Measurements from ENCODE around the gene KLK12. TPM values are rescaled to one million over a fixed set of nuclear protein-coding genes. Genes with fewer than 3 reads are reported as not detected.

The KLK12 gene
- total RNA-seq, 1 experiment from 2014 or later, result not detected

DNA sequence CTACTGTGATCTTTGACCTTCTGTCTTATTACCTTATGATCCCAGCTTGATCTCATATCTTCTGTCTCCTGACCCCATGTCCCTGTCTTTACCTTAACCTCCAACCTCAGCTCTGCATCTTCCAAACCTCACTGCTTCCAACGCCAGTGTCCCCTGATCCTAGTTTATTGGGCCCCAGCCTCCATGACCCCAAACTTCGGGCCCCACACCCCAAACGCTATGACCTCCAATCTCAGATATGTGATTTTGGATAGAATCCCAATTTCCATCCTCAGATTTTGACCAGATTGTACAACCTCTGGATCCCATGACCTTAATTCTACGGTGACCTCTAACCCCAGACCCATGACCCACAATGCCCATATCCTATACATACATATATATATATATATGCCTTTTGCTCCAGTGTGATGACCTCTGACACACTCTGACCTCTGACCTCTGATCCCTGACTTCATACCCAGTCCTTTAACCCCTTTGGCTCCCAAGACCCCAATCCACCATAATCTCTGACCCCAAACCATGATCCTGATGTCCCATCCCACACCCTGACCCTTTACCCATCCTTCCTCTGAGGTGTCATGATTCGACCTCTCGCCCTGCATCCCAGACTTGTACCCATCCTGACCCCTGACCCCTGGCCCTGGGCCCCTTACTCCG, 3.5 kb downstream of the KLK12 start:
- Histone ChIP-seq H3K36me3 (no peaks in the 10 kb centered on the region), H3K4me1 (replicated peaks) (no peaks in the 10 kb centered on the region), H3K9me3 (replicated peaks) (no peaks in the 10 kb centered on the region), H3K27ac (no peak overlapping the region), H3K4me3 (no peak overlapping the region), H3K27me3 (replicated peaks) (peaks cover 9% of the 10 kb centered on the region)
- no peak for DNase-seq (ENCODE audit: low read depth in 1 of 2, low spot score in 2 of 2)

DNA sequence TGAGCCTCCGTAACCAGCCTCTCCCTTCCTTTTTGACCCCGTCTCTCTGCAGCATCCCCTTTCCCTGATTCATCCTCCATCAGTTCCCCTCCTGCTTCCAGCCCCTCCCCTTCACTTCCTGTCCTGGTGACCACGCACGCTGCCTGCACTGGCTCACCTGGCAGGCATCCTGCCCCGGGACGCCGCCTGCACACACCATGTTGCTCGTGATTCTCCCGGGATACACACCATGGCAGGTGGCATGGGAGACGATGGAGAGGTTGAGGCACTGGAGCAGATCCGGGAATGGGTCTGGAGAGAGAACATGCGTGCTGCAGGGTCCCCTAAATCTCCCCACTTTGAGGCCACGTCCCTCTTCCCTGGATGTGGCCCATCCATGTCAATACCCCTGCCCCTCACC, 4.2 kb downstream of the KLK12 start:
- no peak overlapping the region for H3K27ac ChIP-seq
- H3K4me1 ChIP-seq (replicated peaks), result no peaks in the 10 kb centered on the region
- H3K27me3 ChIP-seq (replicated peaks), result peaks cover 17% of the 10 kb centered on the region
- H3K36me3 ChIP-seq, result no peaks in the 10 kb centered on the region
- no peak overlapping the region for H3K4me3 ChIP-seq
- no peaks in the 10 kb centered on the region for H3K9me3 ChIP-seq (replicated peaks)
- DNase-seq (ENCODE audit: low read depth in 1 of 2, low spot score in 2 of 2), result no peak

DNA sequence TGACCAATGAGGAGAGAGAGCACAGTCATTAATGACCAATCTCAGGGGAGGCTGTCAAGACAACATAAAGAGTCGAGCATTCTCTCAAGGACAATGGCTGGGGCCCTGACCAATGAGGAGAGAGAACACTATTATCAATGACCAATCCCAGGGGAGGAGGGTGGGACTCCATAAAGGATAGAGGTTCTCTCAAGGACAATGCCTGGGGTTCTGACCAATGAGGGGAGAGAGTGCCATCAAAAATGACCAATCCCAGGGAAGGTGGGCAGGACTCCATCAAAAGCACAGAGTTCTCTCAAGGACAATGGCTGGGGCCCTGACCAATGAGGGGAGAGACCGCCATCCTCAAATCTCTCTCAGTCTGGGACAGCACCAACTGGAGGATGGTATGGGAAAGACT, 5.1 kb downstream of the KLK12 start:
- Histone ChIP-seq H3K9me3 (replicated peaks) (no peaks in the 10 kb centered on the region), H3K4me3 (no peak overlapping the region), H3K27me3 (replicated peaks) (peaks cover 18% of the 10 kb centered on the region), H3K36me3 (no peaks in the 10 kb centered on the region), H3K4me1 (replicated peaks) (no peaks in the 10 kb centered on the region), H3K27ac (no peak overlapping the region)
- DNase-seq (ENCODE audit: low read depth in 1 of 2, low spot score in 2 of 2), result no peak

DNA sequence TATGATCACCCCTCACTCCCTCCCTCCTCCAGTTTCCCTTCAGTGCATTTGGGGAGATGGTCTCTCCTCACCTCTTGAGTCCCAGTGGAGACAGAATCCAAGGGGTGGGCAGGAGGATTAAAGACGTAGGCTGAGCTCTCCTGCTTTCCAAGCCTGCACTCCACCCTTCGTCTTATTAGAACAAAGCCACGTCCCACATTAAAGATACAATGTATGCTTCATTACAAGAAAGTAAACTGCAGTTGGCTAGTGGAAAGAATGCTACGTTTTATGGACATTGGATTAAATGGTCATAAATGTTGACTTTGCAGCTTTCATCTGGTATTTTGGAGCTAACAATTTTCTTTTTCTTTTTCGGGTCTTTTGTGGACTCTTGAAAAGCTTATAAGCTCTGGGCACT, 6.9 kb downstream of the KLK12 start:
- H3K27me3 ChIP-seq (replicated peaks), result peaks cover 18% of the 10 kb centered on the region
- H3K9me3 ChIP-seq (replicated peaks), result no peaks in the 10 kb centered on the region
- no peak overlapping the region for H3K4me3 ChIP-seq
- no peak overlapping the region for H3K27ac ChIP-seq
- no peaks in the 10 kb centered on the region for H3K36me3 ChIP-seq
- H3K4me1 ChIP-seq (replicated peaks), result no peaks in the 10 kb centered on the region
- DNase-seq (ENCODE audit: low read depth in 1 of 2, low spot score in 2 of 2), result no peak

DNA sequence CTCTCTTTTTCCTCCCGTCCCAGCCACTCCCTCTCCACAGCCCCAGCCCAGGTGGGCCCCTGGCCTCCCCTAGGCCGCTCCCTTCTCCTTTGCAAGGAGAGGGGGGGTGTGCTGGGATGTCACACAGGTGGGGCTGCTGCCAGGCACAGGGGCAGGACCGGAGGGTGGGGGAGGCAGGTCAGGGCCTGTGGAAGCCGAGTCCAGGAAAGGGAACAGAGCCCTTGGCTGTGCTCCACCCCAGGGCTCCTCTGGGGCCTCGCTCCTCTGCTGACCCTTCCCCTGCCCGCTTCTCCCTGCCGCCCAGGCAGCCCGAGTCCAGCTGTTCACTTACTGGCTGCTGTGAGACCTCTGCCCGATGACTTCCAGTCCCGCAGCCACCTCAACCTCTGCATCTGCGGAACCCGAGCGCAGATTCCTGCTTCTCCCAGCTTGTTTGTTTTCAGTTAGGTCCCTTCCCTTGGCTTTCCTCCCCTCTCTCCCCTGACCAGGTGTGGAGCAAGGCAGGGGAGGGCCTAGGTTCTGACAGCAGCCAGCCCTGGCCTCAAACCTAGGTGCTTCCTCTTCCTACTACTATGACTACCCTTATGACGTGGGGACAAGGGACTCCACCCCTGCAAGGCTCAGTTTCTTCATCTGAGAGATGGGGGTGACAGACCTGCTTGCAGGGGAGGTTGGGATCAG, 7.5 kb downstream of the KLK12 start:
- H3K9me3 ChIP-seq (replicated peaks), result no peaks in the 10 kb centered on the region
- no peak overlapping the region for H3K4me3 ChIP-seq
- H3K27ac ChIP-seq, result no peak overlapping the region
- no peaks in the 10 kb centered on the region for H3K36me3 ChIP-seq
- DNase-seq (ENCODE audit: low read depth in 1 of 2, low spot score in 2 of 2), result no peak
- no peaks in the 10 kb centered on the region for H3K4me1 ChIP-seq (replicated peaks)
- H3K27me3 ChIP-seq (replicated peaks), result peaks cover 18% of the 10 kb centered on the region

DNA sequence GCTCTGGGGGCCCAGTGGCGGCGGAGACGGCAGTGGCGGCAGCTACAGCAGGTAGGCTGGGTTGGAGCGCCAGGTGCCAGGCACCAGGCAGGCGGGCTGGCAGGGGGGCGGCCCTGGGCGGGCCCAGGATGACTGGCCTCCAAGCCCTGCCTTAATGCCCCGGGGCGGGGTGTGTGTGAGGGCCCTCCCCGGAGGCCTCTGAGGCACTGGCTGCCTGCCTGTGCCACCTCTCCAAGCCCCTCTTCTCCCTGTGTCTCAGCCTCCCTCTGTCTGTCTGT, 8.3 kb downstream of the KLK12 start, which contains the start of gene KLK11:
Gene KLK11 (minus strand): TSS at position 63 of the 278 bp plus-strand sequence. CDS start 985 bp downstream, outside the sequence.
- Histone ChIP-seq H3K4me1 (replicated peaks) (no peaks in the 10 kb centered on the region), H3K36me3 (no peaks in the 10 kb centered on the region), H3K9me3 (replicated peaks) (no peaks in the 10 kb centered on the region), H3K4me3 (no peak within 1 kb of the TSS), H3K27ac (no peak within 1 kb of the TSS), H3K27me3 (replicated peaks) (peaks cover 18% of the 10 kb centered on the region)
- no peak for DNase-seq (ENCODE audit: low read depth in 1 of 2, low spot score in 2 of 2)

DNA sequence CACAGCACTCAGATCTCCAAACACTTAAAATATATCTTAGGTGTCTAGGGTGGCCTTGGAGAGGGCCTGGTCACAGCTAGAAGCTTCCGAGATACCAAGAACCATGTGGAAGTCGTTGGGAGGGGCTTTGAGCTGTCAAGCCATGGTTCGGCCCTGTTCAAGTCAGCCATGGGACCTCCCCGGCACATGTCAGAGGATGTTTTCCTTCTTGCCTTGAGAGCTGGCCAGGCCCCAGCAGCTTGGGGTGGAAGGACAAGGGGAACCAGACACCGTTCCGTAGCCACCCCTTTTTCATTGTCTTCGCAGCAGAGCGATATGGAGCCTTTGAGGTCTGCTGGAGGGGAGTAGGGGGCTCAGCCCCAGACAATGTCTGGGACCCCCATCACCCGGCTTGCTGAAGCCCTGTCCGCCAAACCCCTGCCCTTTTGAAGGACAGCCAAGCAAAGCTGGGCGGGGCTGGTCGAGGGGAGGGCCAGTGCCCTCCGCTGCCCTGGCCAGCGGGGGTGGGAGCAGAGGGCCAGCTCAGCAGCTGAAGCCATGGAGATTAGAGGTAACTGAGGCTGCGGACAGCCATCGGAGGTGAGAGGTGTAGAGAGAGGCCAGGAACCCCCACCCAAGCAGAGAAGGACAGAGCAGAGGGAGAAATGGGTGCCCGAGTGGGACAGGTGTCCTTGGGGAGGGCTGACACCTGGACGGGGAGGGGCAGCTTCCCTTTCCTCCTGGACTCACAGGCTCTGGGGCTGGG, 8.8 kb downstream of the KLK12 start:
- Histone ChIP-seq H3K36me3 (no peaks in the 10 kb centered on the region), H3K27ac (no peak overlapping the region), H3K27me3 (replicated peaks) (peaks cover 23% of the 10 kb centered on the region), H3K4me1 (replicated peaks) (no peaks in the 10 kb centered on the region), H3K4me3 (no peak overlapping the region), H3K9me3 (replicated peaks) (no peaks in the 10 kb centered on the region)
- no peak for DNase-seq (ENCODE audit: low read depth in 1 of 2, low spot score in 2 of 2)

DNA sequence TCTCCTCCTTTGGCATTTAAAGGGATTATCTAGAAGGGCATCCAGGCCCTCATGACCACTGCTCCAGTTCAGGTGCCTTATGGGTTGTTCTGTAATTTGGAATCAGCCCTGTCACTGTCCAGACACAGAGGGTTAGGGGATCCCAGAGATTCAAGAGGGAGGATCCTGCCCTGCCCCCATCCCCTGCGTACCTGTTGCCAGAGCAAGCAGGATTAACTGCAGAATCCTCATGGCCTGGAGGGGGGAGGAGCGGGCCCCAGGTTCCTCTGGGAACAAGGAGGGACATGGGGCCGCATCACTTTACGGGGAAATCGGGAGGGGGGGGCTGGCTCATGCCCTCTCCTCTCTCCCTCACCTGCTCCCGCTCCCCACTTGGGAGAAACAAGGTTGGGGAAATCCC, 9.4 kb downstream of the KLK12 start:
- Histone ChIP-seq H3K9me3 (replicated peaks) (no peaks in the 10 kb centered on the region), H3K4me3 (no peak overlapping the region), H3K4me1 (replicated peaks) (no peaks in the 10 kb centered on the region), H3K27me3 (replicated peaks) (peaks cover 29% of the 10 kb centered on the region), H3K27ac (no peak overlapping the region), H3K36me3 (no peaks in the 10 kb centered on the region)
- no peak for DNase-seq (ENCODE audit: low read depth in 1 of 2, low spot score in 2 of 2)

DNA sequence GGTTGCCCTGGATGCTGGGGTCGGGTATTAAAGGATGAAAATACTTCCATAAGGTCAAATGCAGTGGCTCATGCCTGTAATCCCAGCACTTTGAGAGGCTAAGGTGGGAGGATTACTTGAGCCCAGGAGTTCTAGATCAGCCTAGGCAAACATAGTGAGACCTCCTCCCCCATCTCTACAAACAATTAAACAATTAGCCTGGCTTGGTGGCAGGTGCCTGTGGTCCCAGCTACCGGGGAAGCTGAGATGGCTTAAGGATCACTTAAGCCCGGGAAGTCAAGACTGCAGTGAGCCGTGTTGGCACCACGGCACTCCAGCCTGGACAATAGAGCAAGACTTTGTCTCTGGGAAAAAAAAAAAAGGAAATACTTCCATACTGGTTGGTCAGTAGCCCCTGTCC, 9.9 kb downstream of the KLK12 start:
- H3K36me3 ChIP-seq, result no peaks in the 10 kb centered on the region
- no peak overlapping the region for H3K4me3 ChIP-seq
- peaks cover 31% of the 10 kb centered on the region for H3K27me3 ChIP-seq (replicated peaks)
- H3K9me3 ChIP-seq (replicated peaks), result no peaks in the 10 kb centered on the region
- no peak for DNase-seq (ENCODE audit: low read depth in 1 of 2, low spot score in 2 of 2)
- no peak overlapping the region for H3K27ac ChIP-seq
- no peaks in the 10 kb centered on the region for H3K4me1 ChIP-seq (replicated peaks)

DNA sequence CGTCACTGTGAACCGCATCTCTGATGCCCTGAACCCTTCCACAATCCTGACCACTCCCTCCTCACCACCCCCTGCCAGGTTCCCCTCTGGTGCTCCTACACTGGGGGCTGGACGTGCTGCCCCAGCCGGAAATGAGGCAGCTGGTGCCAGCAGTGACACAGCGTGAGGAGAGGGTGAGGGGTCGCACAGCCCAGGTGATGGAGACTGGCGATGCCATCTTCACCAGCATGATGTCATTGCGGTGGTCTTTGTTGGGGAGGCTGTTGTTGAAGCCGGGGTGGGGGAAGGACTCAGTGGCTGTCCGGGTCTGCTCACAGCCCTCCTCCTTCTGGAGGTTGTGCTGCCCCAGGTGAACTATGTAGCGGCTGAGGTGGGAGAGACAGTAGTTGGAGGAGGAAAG, 10.9 kb downstream of the KLK12 start:
- Histone ChIP-seq H3K27ac (no peak overlapping the region), H3K4me3 (no peak overlapping the region), H3K9me3 (replicated peaks) (no peaks in the 10 kb centered on the region), H3K27me3 (replicated peaks) (peaks cover 39% of the 10 kb centered on the region), H3K36me3 (no peaks in the 10 kb centered on the region), H3K4me1 (replicated peaks) (no peaks in the 10 kb centered on the region)
- DNase-seq (ENCODE audit: low read depth in 1 of 2, low spot score in 2 of 2), result no peak

DNA sequence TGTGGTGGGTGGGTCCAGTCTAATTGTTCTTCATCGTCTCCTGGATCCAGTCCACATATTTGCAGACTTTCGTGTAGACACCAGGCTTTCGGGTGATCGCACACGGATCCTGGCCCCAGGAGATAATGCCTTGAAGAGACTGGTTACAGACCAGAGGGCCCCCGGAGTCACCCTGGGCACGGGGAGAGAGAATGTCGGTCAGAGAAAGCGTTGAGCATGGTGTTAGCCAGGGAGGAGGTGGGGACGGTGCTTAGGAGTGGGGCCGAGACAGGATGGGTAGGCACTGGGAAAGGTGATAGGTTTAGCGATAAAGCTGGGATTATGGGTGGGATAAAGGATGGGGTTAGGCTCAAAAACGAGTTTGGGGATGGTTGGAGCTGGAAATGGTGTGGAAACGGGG, 12.3 kb downstream of the KLK12 start:
- no peaks in the 10 kb centered on the region for H3K36me3 ChIP-seq
- no peaks in the 10 kb centered on the region for H3K4me1 ChIP-seq (replicated peaks)
- H3K4me3 ChIP-seq, result no peak overlapping the region
- no peak for DNase-seq (ENCODE audit: low read depth in 1 of 2, low spot score in 2 of 2)
- no peak overlapping the region for H3K27ac ChIP-seq
- H3K9me3 ChIP-seq (replicated peaks), result no peaks in the 10 kb centered on the region
- H3K27me3 ChIP-seq (replicated peaks), result peaks cover 41% of the 10 kb centered on the region

DNA sequence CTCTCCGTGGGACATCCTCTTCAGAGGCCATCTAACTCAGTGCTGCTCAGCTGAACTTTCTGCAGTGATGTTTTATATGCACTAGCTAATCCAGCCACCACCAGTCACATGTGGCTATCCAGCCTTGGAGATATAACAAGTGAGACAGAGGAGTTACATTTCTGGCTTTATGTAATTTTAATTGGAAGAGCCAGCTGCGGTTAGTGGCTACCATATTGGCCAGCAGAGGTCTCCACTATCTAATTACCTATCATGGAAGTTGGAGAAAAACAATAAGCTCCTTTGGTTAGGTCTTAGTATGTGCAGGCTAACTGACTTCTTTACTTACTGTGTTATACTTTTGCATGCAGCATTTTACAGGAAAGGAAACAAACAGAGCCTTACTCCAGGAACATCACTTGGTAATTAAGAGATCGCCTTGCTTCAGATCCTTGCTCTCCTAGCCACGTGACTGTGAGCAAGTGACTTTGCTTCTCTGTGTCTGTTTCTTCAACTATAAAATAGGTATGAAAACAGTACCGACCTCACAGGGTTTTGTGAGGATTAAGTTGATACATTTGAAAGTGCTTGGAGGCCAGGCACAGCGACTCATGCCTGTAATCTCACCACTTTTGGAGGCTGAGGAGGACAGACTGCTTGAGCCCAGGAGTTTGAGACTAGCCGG, 13.7 kb downstream of the KLK12 start:
- no peak overlapping the region for H3K27ac ChIP-seq
- H3K4me1 ChIP-seq (replicated peaks), result peaks cover 5% of the 10 kb centered on the region; the same call in 1 of the 2 replicates
- H3K4me3 ChIP-seq, result no peak overlapping the region
- 0 out of 2 replicates have a peak, but pooled peaks cover 2% of the 10 kb centered on the region for H3K9me3 ChIP-seq (replicated peaks)
- H3K27me3 ChIP-seq (replicated peaks), result peaks cover 48% of the 10 kb centered on the region
- peak in 1 of 2 experiments; percentile 15 for DNase-seq (ENCODE audit: low read depth in 1 of 2, low spot score in 2 of 2)
- no peaks in the 10 kb centered on the region for H3K36me3 ChIP-seq

DNA sequence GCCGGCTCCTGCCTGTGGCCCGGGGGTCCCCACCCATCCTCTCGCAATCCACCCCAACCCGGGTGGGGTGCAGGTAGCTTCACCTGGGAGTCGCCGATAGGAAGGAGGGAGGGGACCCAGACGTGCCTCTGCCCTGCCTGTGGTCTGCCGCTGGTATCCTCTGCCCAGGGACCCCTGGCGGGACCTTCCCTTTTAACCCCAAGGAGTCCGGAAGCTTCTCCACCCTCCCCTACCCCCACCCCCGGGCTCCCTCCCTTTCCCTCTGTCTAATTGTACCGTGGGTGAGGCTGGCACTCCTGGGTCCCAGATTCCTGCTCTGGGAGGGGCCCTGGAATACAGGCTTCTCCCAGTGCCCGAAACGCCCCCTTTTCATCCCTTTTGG, 15.3 kb downstream of the KLK12 start, which contains the start of gene KLK10:
Gene KLK10 (minus strand): TSS at position 166 of the 382 bp plus-strand sequence. CDS start 579 bp downstream, outside the sequence.
- peaks cover 5% of the 10 kb centered on the region; the same call in 1 of the 2 replicates for H3K4me1 ChIP-seq (replicated peaks)
- H3K4me3 ChIP-seq, result no peak within 1 kb of the TSS
- no peak within 1 kb of the TSS for H3K27ac ChIP-seq
- peaks cover 41% of the 10 kb centered on the region for H3K27me3 ChIP-seq (replicated peaks)
- no peak for DNase-seq (ENCODE audit: low read depth in 1 of 2, low spot score in 2 of 2)
- H3K36me3 ChIP-seq, result no peaks in the 10 kb centered on the region
- 0 out of 2 replicates have a peak, but pooled peaks cover 2% of the 10 kb centered on the region for H3K9me3 ChIP-seq (replicated peaks)
